HG03108 (cell line): ENCODE results near the gene SLFN5.
A peak's percentile ranks its signal among the peaks of the same experiment; 100 is the strongest.
"Not testable (repeated sequence)": the region's sequence is repeated elsewhere in the genome, so short reads cannot be mapped to it uniquely, and the experiment has no call there.

Experiments used
- ATAC-seq: cut with Tn5 transposase; IDR thresholded peaks from one replicate; pipeline ENCODE4 v1.9.1; 2021; ENCODE audit warnings: moderate library complexity; ENCODE audit not compliant: unreplicated experiment

Gene SLFN5

GRCh38 chr17:35287286-35287811 lies 44.5 kb downstream of the SLFN5 start:
- ATAC-seq: no peak

DNA sequence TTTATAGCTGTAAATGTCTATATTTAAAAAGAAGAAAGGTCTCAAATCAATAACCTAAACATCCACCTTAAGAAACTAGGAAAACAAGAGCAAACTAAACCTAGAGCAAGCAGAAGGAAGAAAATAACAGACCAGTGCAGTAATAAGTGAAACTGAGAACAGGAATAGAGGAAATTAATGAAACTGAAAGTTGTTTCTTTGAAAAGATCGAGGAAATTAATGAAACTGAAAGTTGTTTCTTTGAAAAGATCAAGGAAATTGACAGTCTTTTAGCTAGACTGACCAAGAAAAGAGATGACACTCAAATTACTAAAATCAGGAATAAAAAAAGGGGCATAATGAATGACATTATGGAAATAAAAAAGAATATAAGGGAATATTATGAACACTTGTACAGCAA lies 46.4 kb downstream of the SLFN5 start:
- no peak for ATAC-seq

GRCh38 chr17:35291802-35292201 lies 48.9 kb downstream of the SLFN5 start:
- no peak for ATAC-seq

DNA sequence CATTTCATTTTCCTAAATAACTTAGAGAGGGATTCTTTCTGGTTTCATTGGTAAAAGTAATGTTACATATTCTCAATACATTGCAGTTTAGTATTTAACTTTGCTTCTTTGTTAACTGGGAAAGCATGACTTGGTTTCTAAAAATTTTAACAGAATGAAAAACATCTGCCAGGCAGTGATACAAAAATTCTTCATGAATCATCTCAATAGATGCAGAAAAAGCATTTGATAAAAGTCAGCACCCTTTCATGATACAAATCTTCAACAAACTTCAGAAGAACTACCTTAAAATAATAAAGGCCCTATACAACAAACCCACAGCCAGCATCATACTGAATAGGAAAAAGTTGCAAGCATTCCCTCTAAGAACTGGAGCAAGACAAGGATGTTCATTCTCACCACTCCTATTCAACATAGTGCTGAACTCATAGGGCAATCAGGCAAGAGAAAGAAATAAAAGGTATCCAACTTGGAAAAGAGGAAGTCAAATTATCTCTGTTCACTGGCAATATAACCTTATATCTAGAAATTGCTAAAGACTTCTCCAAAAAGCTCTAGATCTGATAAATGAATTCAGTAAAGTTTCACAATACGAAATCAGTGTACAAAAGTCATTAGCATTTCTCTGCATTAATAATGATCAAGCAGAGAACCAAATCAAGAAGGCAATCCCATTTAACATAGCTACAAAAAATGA lies 50.4 kb downstream of the SLFN5 start:
- ATAC-seq: no peak

- ATAC-seq: no peak
Measured at GRCh38 chr17:35294756-35295155, 51.9 kb downstream of the SLFN5 start.

GRCh38 chr17:35295686-35296085 lies 52.8 kb downstream of the SLFN5 start:
- no peak for ATAC-seq

DNA sequence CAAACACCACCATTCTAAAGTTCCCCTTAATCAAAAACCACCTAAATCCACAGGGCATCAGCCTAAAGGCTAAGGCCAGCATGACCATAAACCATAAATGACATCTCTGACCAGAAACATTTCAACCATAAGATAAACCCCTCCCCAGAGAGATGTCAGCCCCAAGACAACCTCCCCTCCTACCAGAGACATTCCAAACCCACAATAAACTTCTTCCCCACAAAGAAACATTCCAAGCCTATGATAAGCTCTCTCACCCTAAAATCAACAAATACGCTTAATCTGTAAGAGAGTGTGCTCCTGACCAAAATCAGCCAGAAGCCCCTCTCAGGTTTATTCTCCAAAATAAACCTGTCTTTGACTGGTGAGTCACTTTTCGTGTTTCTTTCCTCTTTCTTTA lies 54.8 kb downstream of the SLFN5 start:
- ATAC-seq: no peak

DNA sequence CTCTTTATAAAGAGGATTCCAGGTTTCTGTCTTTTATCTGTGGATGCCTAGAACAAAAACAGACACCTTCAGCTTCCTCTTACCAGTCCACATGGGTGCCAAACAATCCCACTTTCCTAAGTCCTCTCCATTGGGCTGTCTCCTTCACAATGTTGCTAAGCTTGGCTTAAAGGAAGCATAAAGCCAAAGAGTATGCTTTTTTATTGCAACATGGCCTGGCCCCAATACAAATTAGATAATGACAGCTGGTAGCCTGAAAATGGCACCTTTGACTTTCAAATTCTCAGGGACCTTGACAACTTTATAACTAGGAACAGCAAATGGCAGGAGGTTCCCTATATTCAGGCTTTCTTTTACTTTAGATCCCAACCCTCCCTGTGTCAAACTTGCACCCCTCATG lies 55.8 kb downstream of the SLFN5 start:
- ATAC-seq: no peak

GRCh38 chr17:35299135-35299534 lies 56.3 kb downstream of the SLFN5 start:
- no peak for ATAC-seq

DNA sequence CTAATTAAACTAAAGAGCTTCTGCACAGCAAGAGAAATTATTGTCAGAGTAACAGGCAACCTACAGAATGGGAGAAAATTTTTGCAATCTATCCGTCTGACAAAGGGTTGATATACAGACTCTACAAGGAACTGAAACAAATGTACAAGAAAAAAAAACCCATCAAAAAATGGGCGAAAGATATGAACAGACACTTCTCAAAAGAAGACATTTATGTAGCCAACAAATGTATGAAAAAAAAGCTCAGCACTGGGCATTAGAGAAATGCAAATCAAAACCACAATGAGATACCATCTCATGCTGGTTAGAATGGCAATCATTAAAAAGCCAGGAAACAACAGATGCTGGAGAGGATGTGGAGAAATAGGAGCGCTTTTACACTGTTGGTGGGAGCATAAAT lies 66.5 kb downstream of the SLFN5 start:
- ATAC-seq: not testable (repeated sequence)

GRCh38 chr17:35312346-35312745 lies 69.5 kb downstream of the SLFN5 start:
- no peak for ATAC-seq

DNA sequence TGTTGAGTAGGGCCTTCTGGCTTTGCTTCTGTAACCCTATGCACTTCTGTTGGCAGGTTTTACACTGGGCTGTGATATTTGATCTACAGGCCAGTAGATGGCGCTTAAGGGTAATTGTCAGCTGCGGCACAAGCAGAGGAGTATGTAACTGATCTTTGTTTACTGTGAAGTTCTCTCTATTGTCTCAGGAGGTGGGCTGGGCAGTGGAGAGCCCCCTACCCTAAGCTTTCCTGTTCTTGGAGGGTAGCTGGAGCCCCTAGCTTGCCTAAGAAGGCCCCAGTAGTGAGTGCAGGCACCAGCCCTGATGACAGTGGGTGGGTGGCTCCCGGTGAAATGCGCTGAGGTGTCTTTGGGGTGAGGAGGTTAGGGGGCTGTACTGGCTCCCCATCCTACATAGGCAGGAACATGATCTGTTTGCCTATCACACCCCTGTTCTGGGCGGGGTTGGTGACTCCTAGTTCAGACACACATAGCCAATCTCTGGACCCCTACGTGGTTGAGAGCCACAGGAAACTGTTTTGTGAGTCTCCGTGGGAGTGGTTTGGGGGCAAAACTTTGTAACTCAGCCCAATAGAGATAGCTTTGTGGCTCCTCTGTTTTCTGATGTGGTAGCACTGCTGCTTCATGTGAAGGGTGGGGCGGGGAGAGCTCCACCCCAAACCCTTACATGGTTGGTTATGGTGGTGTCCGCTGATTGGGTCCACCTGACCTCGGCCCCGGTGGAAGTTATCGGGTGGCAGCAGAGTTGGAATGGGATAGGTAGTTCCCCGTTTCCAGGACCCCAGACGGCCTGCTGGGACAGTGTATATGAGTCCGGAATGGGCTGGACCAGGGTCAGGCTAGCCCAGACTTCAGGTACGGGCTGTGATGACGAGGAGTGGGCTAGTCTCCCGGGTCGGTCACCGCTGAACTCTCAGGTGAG lies 70.2 kb downstream of the SLFN5 start:
- peak; percentile 55 for ATAC-seq

DNA sequence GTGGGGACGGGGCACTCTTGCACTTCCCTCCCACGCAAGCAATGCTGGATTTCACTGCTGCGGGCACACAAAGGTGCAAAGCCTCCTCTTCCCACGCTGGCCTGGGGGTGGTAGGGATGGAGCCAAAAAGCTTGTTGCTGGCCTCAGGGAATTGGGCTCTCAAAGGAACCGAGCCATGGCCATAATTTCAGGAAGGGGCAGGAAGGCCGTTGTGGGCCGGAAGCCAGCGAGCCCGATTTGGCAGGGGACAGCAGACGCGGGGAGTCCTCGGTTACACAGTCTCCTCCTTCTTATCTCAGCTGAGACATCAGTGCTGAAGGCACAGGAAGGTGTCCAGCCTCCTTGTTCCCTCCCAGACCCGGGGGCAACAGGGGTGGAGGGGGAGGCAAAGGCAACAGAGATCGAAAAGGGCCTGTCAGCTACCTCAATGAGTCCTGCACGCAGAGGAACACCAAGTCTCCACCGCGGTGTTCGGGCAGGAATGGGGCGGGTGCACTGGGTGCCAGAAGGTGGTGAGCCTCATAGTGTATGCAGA lies 71.1 kb downstream of the SLFN5 start:
- no peak for ATAC-seq

DNA sequence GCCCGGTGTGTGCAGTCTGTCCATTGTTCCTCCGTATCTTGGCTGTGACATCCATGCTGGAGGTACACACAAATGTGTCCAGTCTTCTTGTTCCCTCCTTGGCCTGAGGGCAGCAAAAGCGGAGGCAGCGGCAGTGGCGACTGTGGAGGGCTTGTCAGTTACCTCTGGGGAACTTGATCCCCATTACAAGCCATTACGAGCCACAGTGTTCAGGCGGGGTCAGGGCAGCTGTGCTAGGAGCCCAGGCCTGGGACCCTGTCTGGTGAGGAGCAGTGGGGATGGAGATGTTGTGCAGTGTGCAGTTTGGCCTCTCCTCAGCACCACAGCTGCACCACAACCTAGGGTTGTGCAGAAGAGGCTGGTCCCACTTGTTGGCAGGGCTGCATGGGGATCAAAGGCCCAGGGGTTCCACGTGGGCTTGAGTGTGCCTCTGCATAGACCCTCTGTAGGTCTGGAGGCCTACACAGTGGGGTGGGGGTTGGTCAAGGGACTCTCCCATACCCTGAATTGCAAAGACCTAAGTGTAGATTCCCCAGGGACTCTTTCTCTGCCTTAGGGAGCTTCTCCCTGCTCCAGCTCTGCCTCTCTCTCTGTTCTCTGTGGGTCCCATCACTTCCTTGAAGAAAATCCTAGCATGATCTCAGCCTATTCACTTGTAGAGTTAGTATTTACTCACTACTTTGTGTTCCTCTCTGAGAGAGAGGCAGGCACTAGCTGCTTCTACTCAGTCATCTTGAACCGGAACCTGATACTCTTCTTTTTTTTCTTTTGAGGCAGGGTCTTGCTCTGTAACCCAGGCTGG lies 71.7 kb downstream of the SLFN5 start:
- no peak for ATAC-seq

DNA sequence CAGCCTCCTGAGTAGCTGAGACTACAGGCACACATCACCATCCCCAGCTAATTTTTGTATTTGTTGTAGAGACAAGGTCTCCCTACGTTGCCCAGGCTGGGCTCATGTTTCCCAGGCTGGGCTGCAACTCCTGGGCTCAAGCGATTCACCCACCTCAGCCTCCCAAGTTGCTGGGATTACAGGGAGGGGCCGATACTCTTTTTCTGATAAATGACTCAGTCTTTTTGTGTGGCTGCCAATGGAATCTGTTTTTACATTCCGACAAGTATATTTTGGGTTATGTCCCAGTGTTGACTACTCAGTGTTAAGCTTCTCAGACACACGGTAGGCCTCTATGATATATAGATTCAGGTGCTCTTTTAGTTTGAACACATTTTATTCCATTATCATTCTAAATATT lies 72.4 kb downstream of the SLFN5 start:
- ATAC-seq: no peak

DNA sequence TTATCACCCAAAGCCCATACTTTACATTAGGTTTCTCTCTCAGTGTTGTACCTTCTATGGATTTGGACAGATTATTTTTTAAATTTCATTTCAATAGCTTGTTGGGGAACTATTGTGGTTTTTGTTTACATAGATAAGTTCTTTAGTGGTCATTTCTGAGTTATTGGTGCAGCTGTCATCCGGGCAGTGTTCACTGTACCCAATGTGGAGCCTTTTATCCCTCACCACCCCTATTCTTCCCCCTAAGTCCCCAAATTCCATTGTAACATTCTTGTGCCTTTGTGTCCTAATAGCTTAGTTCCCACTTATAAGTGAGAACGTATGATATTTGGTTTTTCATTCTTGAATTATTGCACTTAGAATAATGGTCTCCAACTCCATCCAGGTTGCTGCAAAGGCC lies 73.1 kb downstream of the SLFN5 start:
- no peak for ATAC-seq

- no peak for ATAC-seq
Measured at GRCh38 chr17:35322749-35323148, 79.9 kb downstream of the SLFN5 start.
